Measurements from ENCODE around the gene RIT2.

GRCh38 chr18:43113220-43113895 lies 2.1 kb downstream of the RIT2 start:
- no peak for TF ChIP-seq SP2 (tag by site-specific recombination; IDR thresholded peaks at IDR 0.05)
- TF ChIP-seq PATZ1 (tag by site-specific recombination; IDR thresholded peaks at IDR 0.05) = no peak
- TF ChIP-seq CTCF (tag by site-specific recombination; IDR thresholded peaks at IDR 0.05) = no peak
- TF ChIP-seq PBX3 (CRISPR knock-in tag; IDR thresholded peaks at IDR 0.05) = no peak
- no peak for TF ChIP-seq ZNF629 (tag by site-specific recombination; IDR thresholded peaks at IDR 0.05)
- no peak for TF ChIP-seq REPIN1 (tag by site-specific recombination; IDR thresholded peaks at IDR 0.05; ENCODE audit: low read depth)
- TF ChIP-seq ZNF549 (tag by site-specific recombination; IDR thresholded peaks at IDR 0.05) = no peak
- no peak for TF ChIP-seq KLF10 (tag by site-specific recombination; IDR thresholded peaks at IDR 0.05)
- no peak for TF ChIP-seq PRDM6 (tag by site-specific recombination; IDR thresholded peaks at IDR 0.05)
- TF ChIP-seq ZBTB8A (tag by site-specific recombination; IDR thresholded peaks at IDR 0.05) = no peak
- no peak for TF ChIP-seq ZNF121 (tag by site-specific recombination; IDR thresholded peaks at IDR 0.05)
- no peak for TF ChIP-seq ZNF341 (tag by site-specific recombination; IDR thresholded peaks at IDR 0.05; ENCODE audit: low read depth)
